ENCODE measurements around the gene NME9. TPM values are rescaled to one million over a fixed set of nuclear protein-coding genes. Genes with fewer than 3 reads are reported as not detected.

Gene NME9
- total RNA-seq, 1 experiment from 2014 or later, result not detected

DNA sequence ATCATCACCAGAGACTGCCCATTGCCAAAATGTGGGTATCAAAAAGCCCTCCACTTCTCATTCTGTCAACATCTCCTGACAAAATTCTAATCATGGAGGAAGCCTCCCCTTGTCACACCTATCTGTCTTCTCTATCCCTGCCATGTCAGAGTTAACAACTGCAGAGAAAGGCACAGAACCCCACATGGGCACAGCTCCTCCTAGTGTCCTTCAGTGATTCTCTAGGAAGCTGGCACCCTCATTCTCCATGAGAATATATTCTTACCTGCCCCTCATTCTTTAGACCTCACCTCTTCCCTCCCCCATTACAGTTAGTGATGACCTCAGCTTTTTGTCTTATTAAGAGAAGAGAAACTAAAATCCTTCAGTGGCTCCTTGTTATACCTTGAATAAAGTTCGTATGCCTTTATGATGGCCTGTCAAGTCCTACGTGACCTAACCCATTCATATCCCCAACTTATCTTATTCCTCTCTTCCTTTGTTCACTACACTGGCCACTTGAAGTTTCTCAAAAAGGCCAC lies 44.6 kb downstream of the NME9 start:
- no peak overlapping the region for H3K23ac ChIP-seq (ENCODE audit: insufficient read length, low read depth, low read length)
- peaks cover 8 to 17% (median 11%) of the 10 kb centered on the region in 3 experiments; a peak in 6 of 7 replicates for H3K36me3 Mint-ChIP-seq (ENCODE audit: insufficient read depth in 1 of 3, low read depth in 3 of 3)
- no peak overlapping the region for H3K4ac ChIP-seq (ENCODE audit: low read depth, low read length)
- H3K27me3 ChIP-seq (ENCODE audit: insufficient read depth, low read length), result no peaks in the 10 kb centered on the region
- no peak overlapping the region for H3K4me2 ChIP-seq (ENCODE audit: insufficient read depth, insufficient read length, low read length)
- H2BK5ac ChIP-seq (ENCODE audit: insufficient read length, low read length), result no peak overlapping the region
- H3K9me3 ChIP-seq (ENCODE audit: control insufficient read depth, low read depth, low read length), result no peaks in the 10 kb centered on the region
- no peaks in the 10 kb centered on the region for H3K79me2 ChIP-seq (ENCODE audit: insufficient read depth, low read length)
- H3K9ac ChIP-seq (ENCODE audit: extremely low read depth, insufficient read length, low read length), result no peak overlapping the region
- H3K79me1 ChIP-seq (ENCODE audit: insufficient read depth, low read depth, low read length, poor library complexity, severe bottlenecking), result no peaks in the 10 kb centered on the region
- no peak overlapping the region for H2BK20ac ChIP-seq (ENCODE audit: low read depth, low read length, poor library complexity, severe bottlenecking)
- no peak overlapping the region for H3K27ac ChIP-seq (ENCODE audit: insufficient read length, low read depth, low read length)
- H3T11ph ChIP-seq (ENCODE audit: low read length), result no peak overlapping the region
- H3K27ac Mint-ChIP-seq, result no peak overlapping the region
- no peak overlapping the region for H3K4me3 Mint-ChIP-seq
- TF ChIP-seq, protein P1, sequence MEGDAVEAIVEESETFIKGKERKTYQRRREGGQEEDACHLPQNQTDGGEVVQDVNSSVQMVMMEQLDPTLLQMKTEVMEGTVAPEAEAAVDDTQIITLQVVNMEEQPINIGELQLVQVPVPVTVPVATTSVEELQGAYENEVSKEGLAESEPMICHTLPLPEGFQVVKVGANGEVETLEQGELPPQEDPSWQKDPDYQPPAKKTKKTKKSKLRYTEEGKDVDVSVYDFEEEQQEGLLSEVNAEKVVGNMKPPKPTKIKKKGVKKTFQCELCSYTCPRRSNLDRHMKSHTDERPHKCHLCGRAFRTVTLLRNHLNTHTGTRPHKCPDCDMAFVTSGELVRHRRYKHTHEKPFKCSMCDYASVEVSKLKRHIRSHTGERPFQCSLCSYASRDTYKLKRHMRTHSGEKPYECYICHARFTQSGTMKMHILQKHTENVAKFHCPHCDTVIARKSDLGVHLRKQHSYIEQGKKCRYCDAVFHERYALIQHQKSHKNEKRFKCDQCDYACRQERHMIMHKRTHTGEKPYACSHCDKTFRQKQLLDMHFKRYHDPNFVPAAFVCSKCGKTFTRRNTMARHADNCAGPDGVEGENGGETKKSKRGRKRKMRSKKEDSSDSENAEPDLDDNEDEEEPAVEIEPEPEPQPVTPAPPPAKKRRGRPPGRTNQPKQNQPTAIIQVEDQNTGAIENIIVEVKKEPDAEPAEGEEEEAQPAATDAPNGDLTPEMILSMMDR (conservative IDR thresholded peaks at IDR 0.05), result peak; percentile 53
- H4K91ac ChIP-seq (ENCODE audit: insufficient read length, low read depth, low read length), result no peak overlapping the region
- no peak overlapping the region for H2AFZ ChIP-seq (ENCODE audit: low read length)
- H4K20me1 ChIP-seq (ENCODE audit: control insufficient read depth, insufficient read depth, insufficient read length), result no peaks in the 10 kb centered on the region
- DNase-seq, result no peak
- no peak overlapping the region for H3K18ac ChIP-seq (ENCODE audit: insufficient read length, low read depth, low read length)
- H2BK12ac ChIP-seq (ENCODE audit: insufficient read length, low read depth, low read length), result no peak overlapping the region
- H3K14ac ChIP-seq (ENCODE audit: insufficient read depth, low read length), result no peak overlapping the region
- no peaks in the 10 kb centered on the region for H3K23me2 ChIP-seq (ENCODE audit: insufficient read length, low read depth, low read length, poor library complexity, severe bottlenecking)
- H2BK120ac ChIP-seq (ENCODE audit: low read depth, low read length, poor library complexity, severe bottlenecking), result no peak overlapping the region
- no peak overlapping the region for H4K5ac ChIP-seq (ENCODE audit: insufficient read length, low read depth, low read length)
- no peaks in the 10 kb centered on the region for H3K4me1 ChIP-seq (ENCODE audit: insufficient read depth, low read length)
- no CpG with 5 or more reads among the region's 2 CpGs for WGBS (ENCODE audit: extremely low coverage, insufficient read length, low lambda C conversion rate)
- no peaks in the 10 kb centered on the region for H3K27me3 Mint-ChIP-seq (ENCODE audit: low read depth)
- H2AK5ac ChIP-seq (ENCODE audit: insufficient read length, low read length), result no peak overlapping the region
- H3K4me1 Mint-ChIP-seq, result peaks cover 9 to 12% of the 10 kb centered on the region in 2 experiments
- no peak overlapping the region for H3K56ac ChIP-seq (ENCODE audit: insufficient read length, low read depth, low read length)
- no peaks in the 10 kb centered on the region for H3K9me3 Mint-ChIP-seq
- no peak overlapping the region for H2BK15ac ChIP-seq (ENCODE audit: low read depth, low read length)
- H4K8ac ChIP-seq (replicated peaks; ENCODE audit: insufficient read length, low read depth, low read length), result no peak overlapping the region
